Measurements from ENCODE around the gene TBC1D22A. TPM values are rescaled to one million over a fixed set of nuclear protein-coding genes. Genes with fewer than 3 reads are reported as not detected.
"Not testable (repeated sequence)": the region's sequence is repeated elsewhere in the genome, so short reads cannot be mapped to it uniquely, and the experiment has no call there.

Gene TBC1D22A
- total and polyA plus RNA-seq, 10 of the 15 experiments (the other 5 are each of a cell fraction or from before 2014, with no cell fraction given), result 0.63 to 44.7 (median 27.4) TPM

- intact Hi-C loops (cut with micrococcal nuclease; ENCODE audit: unreplicated experiment); H3K9ac ChIP-seq (ENCODE audit: control insufficient read depth, insufficient read depth, low read length); H3K27ac ChIP-seq (ENCODE audit: control insufficient read depth, insufficient read depth); CTCF ChIA-PET; H3K36me3 ChIP-seq (ENCODE audit: control insufficient read depth in 2 of 2, insufficient read depth in 2 of 2, low read length in 1 of 2); BruUV-seq (replicated peaks); in situ Hi-C loops (cut with MboI); POLR2A ChIA-PET; RAD21 ChIA-PET (ENCODE audit: unreplicated experiment); SMC1A ChIA-PET (ENCODE audit: uncharacterized antibody, unreplicated experiment); H3K9me3 ChIP-seq (replicated peaks; ENCODE audit: control insufficient read depth, insufficient read depth, low read length); H2AFZ ChIP-seq (ENCODE audit: control insufficient read depth, low read depth, low read length); H3K27me3 ChIP-seq (replicated peaks in 1 of 2; ENCODE audit: control insufficient read depth in 2 of 2, insufficient read depth in 2 of 2, low read length in 1 of 2); H4K20me1 ChIP-seq (ENCODE audit: control insufficient read depth, insufficient read depth); H3K79me2 ChIP-seq (ENCODE audit: control insufficient read depth, insufficient read depth, low read length); H3K4me2 ChIP-seq (ENCODE audit: control insufficient read depth, insufficient read depth); FAIRE-seq; H3K4me3 ChIP-seq; DNase-seq (ENCODE audit: low read depth, low spot score); H3K4me1 ChIP-seq (ENCODE audit: control insufficient read depth, insufficient read depth, low read length); ATAC-seq: not testable (repeated sequence)
- 87% methylated on average over 6 of the region's 6 CpGs for WGBS (ENCODE audit: insufficient coverage, insufficient replicate concordance, low lambda C conversion rate, missing lambda C conversion rate)
Measured at GRCh38 chr22:47167921-47168320, 405.5 kb downstream of the TBC1D22A start.

DNA sequence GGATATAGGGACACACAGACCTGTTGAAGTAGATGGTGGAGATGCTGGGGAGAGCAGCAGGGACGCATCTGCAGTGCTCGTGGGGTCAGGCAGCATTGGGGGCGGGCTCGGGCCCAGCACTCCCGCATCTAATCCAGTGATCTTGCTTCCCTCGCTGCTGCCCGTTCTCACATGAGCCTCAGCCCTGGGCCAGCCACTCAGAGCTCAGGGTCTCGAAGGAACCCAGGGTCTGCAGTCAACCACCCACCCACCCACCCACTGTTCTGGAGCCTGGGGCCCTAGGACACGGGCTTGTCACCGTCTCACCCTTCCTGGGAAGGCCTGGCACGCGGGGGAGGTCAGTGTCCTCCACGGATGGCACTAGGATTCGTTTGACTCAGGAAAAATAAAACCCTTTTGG is 406.0 kb downstream of the TBC1D22A start:
- Histone ChIP-seq H3K9ac (ENCODE audit: control insufficient read depth, insufficient read depth, low read length) (no peak overlapping the region), H3K27ac (ENCODE audit: control insufficient read depth, insufficient read depth) (no peak overlapping the region), H3K4me3 (no peak overlapping the region), H3K9me3 (replicated peaks; ENCODE audit: control insufficient read depth, insufficient read depth, low read length) (no peaks in the 10 kb centered on the region), H2AFZ (ENCODE audit: control insufficient read depth, low read depth, low read length) (no peak overlapping the region), H3K79me2 (ENCODE audit: control insufficient read depth, insufficient read depth, low read length) (no peaks in the 10 kb centered on the region), H3K27me3 (replicated peaks in 1 of 2; ENCODE audit: control insufficient read depth in 2 of 2, insufficient read depth in 2 of 2, low read length in 1 of 2) (no peaks in the 10 kb centered on the region), H3K4me1 (ENCODE audit: control insufficient read depth, insufficient read depth, low read length) (no peaks in the 10 kb centered on the region), H3K36me3 (ENCODE audit: control insufficient read depth in 2 of 2, insufficient read depth in 2 of 2, low read length in 1 of 2) (peaks cover 2 to 4% of the 10 kb centered on the region in 2 experiments; a peak in 3 of 4 replicates), H4K20me1 (ENCODE audit: control insufficient read depth, insufficient read depth) (no peaks in the 10 kb centered on the region), H3K4me2 (ENCODE audit: control insufficient read depth, insufficient read depth) (no peak overlapping the region)
- TF ChIP-seq SMC3 (IDR thresholded peaks at IDR 0.05; ENCODE audit: borderline replicate concordance, low read length), result no peak
- no peak for TF ChIP-seq BACH1 (IDR thresholded peaks at IDR 0.05; ENCODE audit: borderline replicate concordance)
- TF ChIP-seq ZBTB40 (IDR thresholded peaks at IDR 0.05; ENCODE audit: borderline replicate concordance), result no peak
- TF ChIP-seq ZNF622 (IDR thresholded peaks at IDR 0.05), result no peak
- DNase-seq (ENCODE audit: low read depth, low spot score) (no peak), ATAC-seq (no peak), FAIRE-seq (no peak)
- ChIA-PET RAD21 (ENCODE audit: unreplicated experiment) (no interaction called here), CTCF (no interaction called here), POLR2A (no interaction called here), SMC1A (ENCODE audit: uncharacterized antibody, unreplicated experiment) (no interaction called here)
- in situ Hi-C loops (cut with MboI), result no loop called here
- no TSS peak for BruUV-seq (replicated peaks)
- 96% methylated on average over 14 of the region's 14 CpGs for WGBS (ENCODE audit: insufficient coverage, insufficient replicate concordance, low lambda C conversion rate, missing lambda C conversion rate)
- intact Hi-C loops (cut with micrococcal nuclease; ENCODE audit: unreplicated experiment), result no loop called here

All from GM12878 (cell line).